Measurements from ENCODE around the gene CCL8.

The CCL8 gene

GRCh38 chr17:34301986-34302385, 17.2 kb upstream of the CCL8 start:
- in situ Hi-C loops (cut with MboI; ENCODE audit: low sequenced_read_pairs, unreplicated experiment) = no loop called here
- TF ChIP-seq CTCF (IDR thresholded peaks at IDR 0.05; ENCODE audit: borderline replicate concordance, control extremely low read depth, extremely low read depth, insufficient read depth, missing control alignments) = no peak
- DNase-seq (ENCODE audit: low spot score) = no peak

- in situ Hi-C loops (cut with MboI; ENCODE audit: low sequenced_read_pairs, unreplicated experiment) = no loop called here
- no peak for TF ChIP-seq CTCF (IDR thresholded peaks at IDR 0.05; ENCODE audit: borderline replicate concordance, control extremely low read depth, extremely low read depth, insufficient read depth, missing control alignments)
- no peak for DNase-seq (ENCODE audit: low spot score)
Observed at GRCh38 chr17:34302636-34303035, 16.6 kb upstream of the CCL8 start.

GRCh38 chr17:34303606-34304005, 15.6 kb upstream of the CCL8 start:
- TF ChIP-seq CTCF (IDR thresholded peaks at IDR 0.05; ENCODE audit: borderline replicate concordance, control extremely low read depth, extremely low read depth, insufficient read depth, missing control alignments) = no peak
- in situ Hi-C loops (cut with MboI; ENCODE audit: low sequenced_read_pairs, unreplicated experiment) = no loop called here
- no peak for DNase-seq (ENCODE audit: low spot score)

- no peak for DNase-seq (ENCODE audit: low spot score)
- TF ChIP-seq CTCF (IDR thresholded peaks at IDR 0.05; ENCODE audit: borderline replicate concordance, control extremely low read depth, extremely low read depth, insufficient read depth, missing control alignments) = no peak
Observed at GRCh38 chr17:34305061-34305460, 14.2 kb upstream of the CCL8 start.

GRCh38 chr17:34305606-34306005, 13.6 kb upstream of the CCL8 start:
- in situ Hi-C loops (cut with MboI; ENCODE audit: low sequenced_read_pairs, unreplicated experiment) = no loop called here
- DNase-seq (ENCODE audit: low spot score) = no peak
- TF ChIP-seq CTCF (IDR thresholded peaks at IDR 0.05; ENCODE audit: borderline replicate concordance, control extremely low read depth, extremely low read depth, insufficient read depth, missing control alignments) = no peak

More at GRCh38 chr17:34305061-34305460, 14.2 kb upstream of the CCL8 start:
- in situ Hi-C loops (cut with MboI; ENCODE audit: low sequenced_read_pairs, unreplicated experiment) = no loop called here

GRCh38 chr17:34306466-34306865, 12.8 kb upstream of the CCL8 start:
- in situ Hi-C loops (cut with MboI; ENCODE audit: low sequenced_read_pairs, unreplicated experiment) = no loop called here
- no peak for DNase-seq (ENCODE audit: low spot score)
- no peak for TF ChIP-seq CTCF (IDR thresholded peaks at IDR 0.05; ENCODE audit: borderline replicate concordance, control extremely low read depth, extremely low read depth, insufficient read depth, missing control alignments)

- in situ Hi-C loops (cut with MboI; ENCODE audit: low sequenced_read_pairs, unreplicated experiment) = no loop called here
- no peak for TF ChIP-seq CTCF (IDR thresholded peaks at IDR 0.05; ENCODE audit: borderline replicate concordance, control extremely low read depth, extremely low read depth, insufficient read depth, missing control alignments)
- DNase-seq (ENCODE audit: low spot score) = no peak
Observed at GRCh38 chr17:34307110-34307509, 12.1 kb upstream of the CCL8 start.

All from GM13976 (cell line).